ENCODE results near the gene STK38.

Gene STK38

DNA sequence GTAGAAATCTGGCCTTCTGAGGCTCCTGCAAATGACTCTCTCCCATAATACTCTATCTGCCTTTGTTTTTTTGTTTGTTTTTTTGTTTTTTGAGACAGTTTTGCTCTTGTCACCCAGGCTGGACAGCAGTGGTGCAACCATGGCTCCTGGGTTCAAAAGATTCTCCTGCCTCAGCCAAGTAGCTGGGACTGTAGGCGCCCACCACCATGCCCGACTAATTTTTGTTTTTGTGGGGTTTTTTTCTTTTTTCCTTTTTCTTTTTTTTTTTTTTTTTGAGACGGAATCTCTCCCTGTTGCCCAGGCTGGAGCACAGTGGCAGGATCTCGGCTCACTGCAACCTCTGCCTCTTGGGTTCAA is 16.6 kb upstream of the STK38 start:
- DNase-seq = no peak

DNA sequence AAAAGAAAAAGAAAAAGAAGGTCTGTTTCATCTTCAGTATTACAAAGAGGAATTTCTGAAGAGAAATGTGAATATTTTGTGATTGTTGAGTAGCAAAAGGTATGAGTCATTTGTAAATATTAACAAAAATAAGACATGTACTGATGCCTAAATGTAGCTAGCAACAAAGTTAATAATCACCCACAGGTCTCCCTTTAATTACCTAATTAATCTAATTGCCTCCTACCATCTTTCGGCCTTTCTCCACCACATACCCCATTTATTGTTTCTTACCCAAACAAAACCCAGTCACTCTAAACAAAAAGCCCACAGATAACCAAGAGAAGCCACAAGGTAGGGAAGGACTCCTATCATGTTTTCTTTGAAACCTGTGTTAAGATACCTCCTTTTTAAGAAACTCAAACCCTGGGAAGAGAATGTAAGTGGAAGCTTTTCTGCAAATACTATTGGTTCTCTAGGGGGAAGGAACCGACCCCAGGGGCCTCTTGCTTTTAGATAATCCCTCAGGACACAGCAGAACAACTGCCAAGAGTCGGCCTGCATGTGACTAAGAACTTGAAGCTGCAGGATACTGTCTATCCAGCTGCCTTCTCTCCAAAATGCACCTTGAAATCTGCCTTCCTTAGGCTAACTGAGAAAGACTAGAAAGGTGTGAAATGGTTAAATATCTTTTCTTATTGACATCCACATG is 16.1 kb upstream of the STK38 start:
- no peak for DNase-seq

- no peak for DNase-seq
Measured at GRCh38 chr6:36560822-36561221, 13.5 kb upstream of the STK38 start.

DNA sequence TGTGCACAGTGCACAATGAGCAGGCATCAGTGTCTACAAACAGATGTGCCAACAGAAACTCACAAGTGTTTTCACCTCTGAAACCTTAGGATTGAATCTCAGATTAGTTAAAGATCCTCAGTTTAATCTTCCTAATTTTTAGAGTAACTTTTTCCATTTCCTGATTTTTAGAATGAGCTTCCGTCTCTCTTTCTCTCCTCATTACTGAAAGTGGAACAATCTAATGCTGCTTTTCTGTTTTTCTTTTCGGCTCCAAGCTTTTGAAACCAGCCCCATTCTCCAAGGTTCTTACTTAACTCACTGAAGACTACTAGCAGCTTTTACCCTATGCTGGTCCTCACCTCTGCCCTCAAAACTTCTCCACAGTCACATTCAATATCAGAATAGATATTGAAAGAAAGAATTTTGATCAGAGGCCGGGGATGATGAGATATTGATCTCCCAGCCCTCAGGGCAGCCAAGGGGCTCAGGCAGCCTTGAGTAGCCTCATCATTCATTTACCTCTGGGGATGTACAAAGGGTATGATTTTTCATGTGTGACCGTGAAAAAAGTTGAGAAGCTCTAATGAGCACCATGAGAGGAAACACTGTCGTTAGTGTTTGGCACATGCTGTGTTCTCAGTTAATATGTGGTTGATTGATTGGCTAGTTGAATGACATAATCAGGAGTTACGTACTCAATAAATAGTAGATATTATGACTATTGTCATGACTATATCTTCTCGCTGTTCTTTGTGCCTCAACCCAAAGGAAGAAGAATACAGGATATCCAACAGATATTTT is 11.9 kb upstream of the STK38 start:
- DNase-seq = peak in 2 of 4 experiments; percentile 36 to 47

- peak in 1 of 4 experiments; percentile 20 for DNase-seq
Measured at GRCh38 chr6:36556281-36556680, 9.0 kb upstream of the STK38 start.

DNA sequence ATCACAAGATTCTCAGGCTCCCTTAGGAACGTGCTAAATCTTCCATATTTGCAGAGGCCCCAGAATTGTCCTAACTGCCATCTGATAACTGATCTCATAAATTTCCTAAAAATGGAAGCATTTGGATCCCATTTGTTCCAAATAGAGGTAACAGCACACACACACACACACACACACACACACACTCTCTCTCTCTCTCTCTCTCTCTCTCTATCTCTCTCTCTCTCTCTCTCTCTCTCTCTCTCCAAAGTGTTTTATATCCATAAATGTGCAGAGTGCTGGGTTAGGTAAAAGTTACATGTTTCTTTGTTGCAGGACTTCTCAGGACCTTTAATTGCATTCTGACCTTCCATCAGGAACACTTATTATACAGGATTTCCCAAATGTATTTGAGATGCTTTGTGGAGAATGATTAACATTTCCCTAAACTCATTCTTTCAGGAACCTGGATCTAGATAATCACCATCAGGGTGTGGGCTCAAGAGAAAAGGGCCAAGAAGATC is 8.5 kb upstream of the STK38 start:
- no peak for DNase-seq

DNA sequence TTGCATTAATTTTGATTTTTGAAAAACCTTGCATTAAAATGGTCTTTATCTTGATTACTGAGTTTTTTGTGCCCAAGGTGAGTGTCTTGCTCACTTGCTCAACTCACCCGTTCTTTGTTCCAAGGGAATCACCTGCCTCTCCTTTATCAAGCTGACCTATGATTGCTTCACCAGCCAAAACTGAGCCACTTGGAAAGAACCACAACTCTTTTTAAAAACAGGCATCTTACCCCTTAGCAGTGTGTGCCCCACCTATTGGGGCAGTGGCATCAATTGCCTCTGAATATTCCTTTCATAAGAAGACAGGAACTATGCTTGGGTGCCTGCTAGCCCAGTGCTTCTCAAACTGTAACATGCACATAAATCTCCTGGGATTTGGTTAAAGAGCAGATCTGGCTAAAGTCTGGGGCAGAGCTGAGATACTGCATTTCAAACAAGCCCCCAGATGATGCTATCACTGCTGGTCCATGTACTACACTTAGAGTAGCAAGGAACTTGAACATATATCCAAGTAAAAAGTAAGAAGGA is 3.3 kb upstream of the STK38 start:
- DNase-seq = no peak

DNA sequence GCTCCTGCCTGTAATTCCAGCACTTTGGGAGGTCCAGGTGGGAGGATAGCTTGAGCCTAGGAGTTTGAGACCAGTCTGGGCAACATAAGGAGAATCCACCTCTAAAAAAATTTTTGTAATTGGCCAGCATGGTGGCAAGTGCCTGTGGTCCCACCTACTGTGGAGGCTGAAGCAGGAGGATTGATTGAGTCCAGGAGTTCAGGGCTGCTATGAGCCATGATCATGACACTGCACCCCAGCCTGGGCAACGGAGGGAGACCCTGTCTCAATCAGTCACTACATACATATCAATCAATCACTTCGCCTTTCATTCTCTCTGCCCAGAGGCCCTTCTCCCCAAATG is 1.1 kb upstream of the STK38 start:
- no peak for DNase-seq

- DNase-seq = no peak
Measured at GRCh38 chr6:36547646-36548400, 544 bp upstream of the STK38 start.

- peak in 3 of 4 experiments; percentile 16 to 38 (median 36) for DNase-seq
Measured at GRCh38 chr6:36546308-36546919, 865 bp downstream of the STK38 start.

DNA sequence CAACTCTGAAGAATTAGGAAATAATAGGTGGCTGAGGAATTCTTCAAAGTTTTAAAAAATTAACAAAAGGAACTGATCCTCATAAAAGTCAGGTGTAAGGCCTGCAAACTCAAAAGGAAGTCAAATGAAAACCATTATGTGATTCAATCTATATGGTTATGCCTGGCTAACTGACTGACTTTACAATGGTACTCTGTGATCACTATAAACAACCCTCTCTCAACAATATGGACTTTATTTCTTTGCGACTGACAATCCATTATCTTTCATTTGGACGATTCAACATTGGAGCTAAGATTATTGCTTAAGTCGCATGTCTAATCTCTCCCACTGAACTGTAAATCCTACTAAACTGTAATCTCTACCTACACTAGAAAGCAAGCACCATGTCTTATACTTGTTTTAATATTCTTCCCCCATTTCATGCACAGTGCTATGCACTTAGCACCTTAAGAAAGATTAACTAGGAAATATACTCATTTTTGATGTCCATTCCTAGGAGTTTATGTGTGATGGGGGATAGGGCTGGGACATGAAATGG is 1.4 kb downstream of the STK38 start:
- DNase-seq = no peak

- peak; percentile 39 to 82 (median 66) for DNase-seq
Measured at GRCh38 chr6:36544228-36544627, 3.1 kb downstream of the STK38 start.

DNA sequence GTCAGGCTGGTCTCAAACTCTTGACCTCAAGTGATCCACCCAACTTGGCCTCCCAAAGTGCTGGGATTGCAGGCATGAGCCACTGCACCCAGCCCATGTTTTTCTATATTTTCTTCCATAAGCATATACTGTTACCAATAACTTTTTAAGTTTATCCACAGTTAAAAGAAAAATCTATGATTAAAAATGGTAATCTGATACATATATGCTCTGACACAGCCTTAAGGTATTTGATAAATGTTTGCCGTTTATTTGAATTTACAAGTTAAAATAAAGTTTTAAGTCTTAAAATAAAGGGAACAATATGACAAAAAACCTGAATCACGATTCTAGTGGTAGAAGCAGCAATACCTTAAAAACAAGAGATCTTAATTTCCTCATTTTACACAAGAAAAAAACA is 5.2 kb downstream of the STK38 start:
- DNase-seq = no peak

GRCh38 chr6:36539814-36540568 is 7.3 kb downstream of the STK38 start:
- no peak for DNase-seq

- no peak for DNase-seq
Measured at GRCh38 chr6:36536873-36537547, 10.3 kb downstream of the STK38 start.

- DNase-seq = no peak
Measured at GRCh38 chr6:36533321-36533720, 14.0 kb downstream of the STK38 start.

DNA sequence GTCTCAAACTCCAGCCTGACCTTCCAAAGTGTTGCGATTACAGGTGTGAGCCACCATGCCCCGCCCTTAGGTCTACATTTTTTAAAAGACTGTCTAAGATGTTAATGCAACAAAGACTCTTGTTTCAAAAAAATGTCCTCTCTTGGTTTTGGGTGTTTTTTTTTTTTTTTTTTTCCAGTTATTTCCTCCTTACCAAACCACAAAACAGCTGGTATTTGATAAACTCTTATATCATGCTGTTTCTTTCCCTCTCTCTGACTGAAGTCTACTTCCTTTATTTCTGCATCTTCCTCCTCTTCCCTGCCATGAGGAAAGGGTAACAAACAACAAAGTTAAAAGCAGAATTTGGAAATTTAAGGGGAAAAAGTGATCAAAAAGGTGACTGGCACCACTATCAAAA is 21.2 kb downstream of the STK38 start:
- DNase-seq = peak in 2 of 4 experiments; percentile 50 to 68

GRCh38 chr6:36525346-36525745 is 21.9 kb downstream of the STK38 start:
- DNase-seq = no peak

DNA sequence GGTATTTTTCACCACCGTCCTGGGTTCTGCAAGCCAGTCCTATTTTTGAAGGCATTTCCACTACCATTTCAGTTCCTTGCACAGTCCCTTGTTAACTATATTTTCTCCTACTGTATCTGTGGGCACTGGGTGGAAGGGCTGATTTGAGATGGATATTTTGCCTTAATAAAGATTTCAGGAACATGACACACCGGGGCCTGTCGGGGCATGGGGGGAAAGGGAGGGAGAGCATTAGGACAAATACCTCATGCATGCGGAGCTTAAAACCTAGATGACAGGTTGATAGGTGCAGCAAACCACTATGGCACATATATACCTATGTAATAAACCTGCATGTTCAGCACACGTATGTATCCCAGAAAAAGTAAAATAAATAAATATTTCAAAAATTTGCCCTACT is 22.4 kb downstream of the STK38 start:
- DNase-seq = no peak

GRCh38 chr6:36523936-36524499 is 23.3 kb downstream of the STK38 start:
- DNase-seq = no peak

DNA sequence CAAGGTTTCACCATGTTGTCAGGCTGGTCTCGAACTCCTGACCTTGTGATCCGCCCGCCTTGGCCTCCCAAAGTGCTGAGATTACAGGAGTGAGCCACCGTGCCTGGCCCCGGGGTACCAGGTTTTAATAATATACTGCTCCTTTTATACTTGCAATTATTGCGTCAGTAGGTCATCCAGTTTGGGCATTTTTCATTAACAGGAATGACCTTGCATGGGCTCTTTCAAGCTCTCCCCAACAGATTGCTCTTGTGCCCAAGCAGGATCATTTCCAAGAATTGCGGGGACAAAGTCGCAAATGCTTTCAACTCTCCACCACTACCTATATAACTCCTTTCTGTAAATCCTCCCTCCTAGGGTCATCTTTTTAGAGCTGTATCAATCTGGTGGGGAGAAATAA is 23.8 kb downstream of the STK38 start:
- no peak for DNase-seq
